Amniotic epithelial cell (primary cell): ENCODE measurements around the gene ADI1.
"Not testable (repeated sequence)": the region's sequence is repeated elsewhere in the genome, so short reads cannot be mapped to it uniquely, and the experiment has no call there.

Source experiments
- DNase-seq: peaks from one replicate; pipeline ENCODE4 v3.0.0-alpha.2; 2010; ENCODE audit warnings: low read depth

The ADI1 gene

DNA sequence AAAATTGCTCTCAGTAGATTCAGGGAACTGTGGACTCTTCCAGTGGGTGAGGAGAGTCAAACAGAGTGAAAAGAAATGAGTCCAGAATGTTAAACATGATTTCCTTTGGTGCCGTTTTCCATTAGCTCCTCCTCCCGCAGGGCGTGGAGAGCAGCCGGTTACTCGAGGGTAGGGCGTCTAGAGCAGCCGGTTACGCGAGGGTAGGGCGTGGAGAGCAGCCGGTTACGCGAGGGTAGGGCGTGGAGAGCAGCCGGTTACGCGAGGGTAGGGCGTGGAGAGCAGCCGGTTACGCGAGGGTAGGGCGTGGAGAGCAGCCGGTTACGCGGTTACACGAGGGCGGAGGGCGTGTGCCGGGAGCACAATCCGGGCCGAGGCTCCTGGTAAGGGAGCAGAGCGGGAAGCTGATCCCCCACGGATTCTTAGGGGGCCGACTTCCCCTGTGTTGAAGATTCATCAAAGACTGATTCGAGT, 70.9 kb downstream of the ADI1 start:
- DNase-seq = not testable (repeated sequence)

DNA sequence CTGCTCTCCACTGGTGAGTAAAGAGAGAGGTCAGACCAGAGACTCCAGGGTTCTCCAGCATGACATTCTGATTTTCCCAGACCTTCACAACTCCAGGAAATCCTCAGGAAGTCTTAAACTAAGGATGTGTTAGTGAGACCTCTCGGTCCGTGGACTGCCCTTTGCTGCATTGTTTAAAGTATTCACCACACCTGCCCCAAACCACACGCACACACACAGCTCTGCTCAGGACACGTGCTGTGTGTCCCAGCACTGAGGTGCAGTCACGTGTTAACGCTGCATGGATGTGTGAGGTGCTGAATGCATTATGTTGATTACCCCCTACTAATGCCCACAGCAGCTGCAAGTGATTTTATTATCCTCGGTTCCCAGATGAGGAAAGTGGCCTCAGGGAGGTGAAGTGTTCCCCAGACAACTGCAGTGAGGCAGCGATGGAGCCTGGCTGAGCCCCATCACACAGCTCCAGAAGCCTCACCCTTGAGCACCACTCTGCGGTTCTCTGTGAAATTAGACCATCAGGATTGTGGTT, 71.5 kb downstream of the ADI1 start:
- no peak for DNase-seq
